NCI-H187 (cell line): ENCODE results near the gene MYRIP.
"Not testable (repeated sequence)": the region's sequence is repeated elsewhere in the genome, so short reads cannot be mapped to it uniquely, and the experiment has no call there.

Experiments
- DNase-seq, 2 experiments: peaks; one replicate each; lab custom pipeline; 2025; lab: John Stamatoyannopoulos, UW

Gene MYRIP

DNA sequence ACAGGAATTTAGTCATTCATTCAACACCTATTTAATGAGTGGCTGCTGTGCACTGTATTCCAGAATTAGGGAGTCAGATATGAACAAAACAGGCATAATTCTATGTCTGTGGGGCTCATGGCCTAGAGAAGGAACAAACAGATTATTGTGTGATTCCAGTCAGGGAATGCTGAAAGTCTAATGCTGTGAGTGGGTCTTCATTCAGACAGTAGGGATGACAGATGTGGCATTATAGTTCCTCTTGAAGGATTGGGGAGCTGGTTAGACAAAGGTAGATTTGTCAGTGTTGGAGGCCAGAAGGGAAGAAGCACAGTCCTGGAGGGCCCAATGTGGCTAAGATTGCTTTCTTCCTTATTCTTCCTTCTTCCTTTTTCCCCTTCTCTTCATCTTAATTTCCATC lies 273.7 kb downstream of the MYRIP start:
- no peak for DNase-seq

DNA sequence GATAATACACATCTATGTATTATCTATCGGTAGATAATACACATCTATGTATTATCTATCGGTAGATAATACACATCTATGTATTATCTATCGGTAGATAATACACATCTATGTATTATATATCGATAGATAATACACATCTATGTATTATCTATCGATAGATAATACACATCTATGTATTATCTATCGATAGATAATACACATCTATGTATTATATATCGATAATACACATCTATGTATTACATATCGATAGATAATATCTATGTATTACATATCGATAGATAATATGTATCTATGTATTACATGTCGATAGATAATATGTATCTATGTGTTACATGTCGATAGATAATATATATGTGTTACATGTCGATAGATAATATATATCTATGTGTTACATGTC lies 275.0 kb downstream of the MYRIP start:
- DNase-seq, result not testable (repeated sequence)

DNA sequence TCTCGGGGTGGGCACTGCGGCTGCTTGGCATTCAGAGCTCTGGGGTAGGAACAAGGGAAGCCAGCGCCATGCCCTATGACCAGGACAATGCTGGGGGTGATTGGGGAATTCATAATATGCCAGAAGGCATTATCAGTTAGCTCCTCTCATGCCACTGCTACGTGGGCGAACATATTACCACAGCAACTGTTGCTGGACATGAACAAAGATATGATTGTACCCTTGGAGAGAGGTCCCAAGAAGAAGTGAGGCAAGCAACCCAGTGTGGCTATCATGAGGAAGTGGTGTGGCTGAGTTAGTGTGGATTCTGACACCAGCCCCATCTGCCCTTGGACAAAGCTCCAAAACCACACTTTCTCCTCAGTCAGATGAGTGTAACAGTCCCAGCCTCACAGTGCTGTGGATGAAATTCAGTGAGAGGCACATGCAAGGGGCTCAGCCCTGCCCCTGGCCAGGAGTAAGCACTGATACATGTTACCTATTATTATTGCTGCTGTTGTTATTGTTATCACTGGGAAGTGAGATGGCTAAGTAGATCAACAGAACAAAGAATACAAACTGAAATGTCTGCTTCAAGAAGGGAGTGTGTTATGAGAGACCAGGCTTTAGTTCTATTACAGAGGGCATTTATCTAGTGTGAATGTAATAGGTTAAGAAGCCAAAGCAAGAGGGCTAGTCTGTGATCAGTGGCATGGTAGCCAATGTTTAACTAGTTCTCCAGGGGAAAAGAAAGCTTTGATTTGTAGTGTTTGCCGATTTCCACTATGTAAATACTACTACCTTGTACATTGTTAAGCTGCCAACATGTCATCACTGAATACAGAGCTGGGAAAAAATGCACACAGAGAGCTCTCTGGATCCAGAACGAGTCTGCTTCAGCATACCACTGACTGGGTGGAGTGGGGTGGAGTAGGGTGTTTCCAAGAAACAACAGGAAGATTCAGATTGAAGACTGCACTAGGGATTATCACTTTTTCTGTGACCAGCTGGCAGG lies 277.8 kb downstream of the MYRIP start:
- DNase-seq, result no peak

DNA sequence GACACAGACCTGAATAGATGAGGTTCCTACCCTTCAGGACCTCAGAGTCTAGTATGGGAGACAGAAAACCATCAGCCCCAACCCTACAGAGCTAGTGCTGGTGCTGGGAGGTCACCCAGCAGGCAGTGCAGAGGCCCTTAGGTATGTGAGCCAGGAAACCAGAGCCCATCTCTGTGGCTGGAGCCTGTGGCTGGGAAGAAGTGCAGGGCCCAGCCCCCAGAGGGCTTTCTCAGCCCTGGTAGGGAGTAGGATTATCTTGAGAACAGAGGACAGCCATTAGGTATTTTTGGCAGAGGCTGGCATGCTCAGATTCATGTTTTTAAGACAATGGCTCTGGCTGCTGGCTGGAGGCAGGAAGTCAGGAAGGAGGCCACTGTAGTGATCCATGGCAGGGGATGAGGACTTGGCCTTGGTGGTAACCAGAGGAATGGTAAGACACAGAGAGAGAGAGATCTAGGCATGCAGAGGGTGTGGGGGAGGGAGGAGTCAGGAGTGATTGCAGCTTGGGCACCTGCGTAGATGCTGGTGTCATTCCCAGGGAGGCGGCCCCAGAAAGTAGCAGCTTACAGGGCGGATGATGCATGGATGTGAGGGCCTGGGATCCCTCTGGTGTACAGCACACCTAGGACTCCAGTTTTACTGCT lies 279.2 kb downstream of the MYRIP start:
- no peak for DNase-seq

DNA sequence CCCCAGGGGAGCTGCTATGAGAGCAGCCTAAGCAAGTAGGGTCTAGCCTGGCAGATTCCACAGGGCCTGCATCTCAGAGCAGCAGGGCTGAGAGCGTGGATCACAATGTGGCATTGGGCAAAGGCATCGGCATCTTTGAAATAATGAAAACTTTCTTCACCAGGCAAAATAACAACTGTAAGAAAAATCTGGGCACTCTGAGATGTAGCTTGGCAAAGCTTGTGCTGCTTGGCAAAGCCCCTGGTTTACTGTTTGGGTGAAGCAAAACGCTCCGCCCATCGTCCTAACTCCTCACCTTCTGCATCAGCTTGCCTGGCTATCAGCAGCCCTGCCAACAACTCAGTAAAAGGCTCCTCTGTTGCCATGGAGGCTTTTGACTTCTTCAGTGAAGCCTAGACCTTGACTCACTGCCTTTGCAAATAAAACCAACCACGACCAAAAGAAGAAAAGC lies 287.3 kb downstream of the MYRIP start:
- no peak for DNase-seq

GRCh38 chr3:40097131-40098117 lies 288.0 kb downstream of the MYRIP start:
- no peak for DNase-seq

GRCh38 chr3:40098261-40098759 lies 288.9 kb downstream of the MYRIP start:
- no peak for DNase-seq

DNA sequence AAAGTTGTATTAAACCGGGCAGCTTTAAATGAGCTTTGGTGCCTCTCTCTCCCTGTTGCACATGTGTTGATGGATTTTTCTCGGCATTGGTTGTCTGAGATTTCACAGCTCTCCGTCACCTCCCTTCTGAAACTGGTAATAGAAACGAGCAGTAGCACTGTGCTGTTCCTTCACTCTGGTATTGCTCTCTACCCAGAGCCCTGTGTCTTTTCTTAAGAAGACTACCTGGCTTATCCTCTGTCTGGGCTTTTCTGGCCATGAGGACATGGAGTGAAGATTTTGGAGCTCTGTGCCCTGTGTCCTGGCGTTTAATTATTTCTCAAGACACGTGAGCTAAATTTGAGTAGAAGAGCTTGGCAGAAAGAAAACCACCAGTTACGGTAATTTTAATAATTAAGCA lies 290.5 kb downstream of the MYRIP start:
- no peak for DNase-seq

DNA sequence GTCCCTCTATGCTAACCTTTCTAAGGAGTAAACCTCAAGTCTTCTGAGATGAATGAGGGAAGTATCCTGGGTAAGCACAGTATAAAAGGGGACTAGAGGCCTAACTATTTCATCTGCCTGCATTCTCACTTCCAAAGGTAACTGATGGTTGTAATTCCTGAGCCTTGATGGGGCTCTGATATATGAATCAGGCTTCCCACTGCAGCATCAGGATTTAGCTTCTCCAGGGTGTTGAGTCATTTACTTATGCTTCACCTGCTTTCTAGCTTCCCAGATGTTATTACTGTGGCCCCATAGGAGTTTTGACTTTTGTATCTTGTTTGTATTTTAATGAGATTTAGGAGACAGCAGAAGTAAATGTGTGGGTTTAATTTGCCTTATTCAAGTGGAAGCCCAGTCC lies 292.8 kb downstream of the MYRIP start:
- no peak for DNase-seq

DNA sequence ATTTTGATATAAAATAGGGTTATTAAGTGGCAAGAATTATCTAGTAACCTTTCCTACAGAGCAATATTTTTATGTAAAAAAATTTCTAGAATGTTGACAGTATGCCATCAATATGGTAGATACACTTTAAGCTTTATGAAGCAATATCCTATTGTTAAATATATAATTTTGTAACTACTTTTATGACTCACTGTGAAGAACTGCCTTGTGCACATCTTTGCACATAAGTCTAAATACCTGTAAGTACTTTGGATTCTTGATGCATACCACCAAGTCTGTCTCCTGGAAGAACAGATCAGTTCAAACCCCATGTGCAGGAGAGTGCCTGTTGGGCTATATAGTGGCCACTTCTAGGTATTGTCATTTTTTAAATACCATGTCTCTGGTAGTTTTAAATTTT lies 294.4 kb downstream of the MYRIP start:
- DNase-seq, result no peak

DNA sequence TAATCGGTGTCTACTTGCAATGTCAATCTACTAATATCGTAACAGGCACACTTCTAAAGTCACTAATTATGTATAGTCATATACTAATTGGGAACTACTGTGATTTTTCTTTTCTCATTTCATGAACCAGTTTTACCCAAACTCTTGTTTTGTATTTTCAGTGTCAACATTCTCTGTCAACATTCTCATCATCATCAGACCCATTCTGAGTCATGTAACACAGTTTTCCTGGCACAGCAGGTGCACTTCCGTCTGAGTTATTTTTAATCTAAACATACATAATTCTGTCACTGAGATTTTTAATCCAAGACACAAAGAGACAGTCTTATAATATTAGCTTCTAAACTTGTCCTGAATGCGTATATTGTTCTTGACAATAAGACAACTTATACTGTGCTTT lies 295.0 kb downstream of the MYRIP start:
- DNase-seq, result no peak

DNA sequence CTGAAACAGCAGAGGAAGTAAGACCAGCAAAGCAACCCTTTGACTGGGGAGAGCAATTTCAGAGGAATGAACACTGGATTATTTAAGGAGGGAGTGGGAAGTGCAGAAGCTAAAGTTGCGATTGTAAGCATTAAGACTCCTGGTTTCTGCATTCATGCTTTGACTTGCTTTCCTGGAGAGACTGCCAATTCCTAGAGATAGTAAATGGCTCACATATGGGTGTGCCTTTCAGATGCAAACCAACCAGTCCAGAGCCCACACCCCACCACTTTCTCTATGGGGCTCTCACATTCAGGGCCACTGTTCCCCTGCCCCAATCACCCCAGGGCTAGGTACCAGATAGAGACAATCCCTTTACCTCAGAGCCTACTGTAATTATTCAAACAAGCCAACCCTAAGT lies 299.2 kb downstream of the MYRIP start:
- no peak for DNase-seq

GRCh38 chr3:40109641-40110490 lies 300.5 kb downstream of the MYRIP start:
- DNase-seq, result no peak

DNA sequence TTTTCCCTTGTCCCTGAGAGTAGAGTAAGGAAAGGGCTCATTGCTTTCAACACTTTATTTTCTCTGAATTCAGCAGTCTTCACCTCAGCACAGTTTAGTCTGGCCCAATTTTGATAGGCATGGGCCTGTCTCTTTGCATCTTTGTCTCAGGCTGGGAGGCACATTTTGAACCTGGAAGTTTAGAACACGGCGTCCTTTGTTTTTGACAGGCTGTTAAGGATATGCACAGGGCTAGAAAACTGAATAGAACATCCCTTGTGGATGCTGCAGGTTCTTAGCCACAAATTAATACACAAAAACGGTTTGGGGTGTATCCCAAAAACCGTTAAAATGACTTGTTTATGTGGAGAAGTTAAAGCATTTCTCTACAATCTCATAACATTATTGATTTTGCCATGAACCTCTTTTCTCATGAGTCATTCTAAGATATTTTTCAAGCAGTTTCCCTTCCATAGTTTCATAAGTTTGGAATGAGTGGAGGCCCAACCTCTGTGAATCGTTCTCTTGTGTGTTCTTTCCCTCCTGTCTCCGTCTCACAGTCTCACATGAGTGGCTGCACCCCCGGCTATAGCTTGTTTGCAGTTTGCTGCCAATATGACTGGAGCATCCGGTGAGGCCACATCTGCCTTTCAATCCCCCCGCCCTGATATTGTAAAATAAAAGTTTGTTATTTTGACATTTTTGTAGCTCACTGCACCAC lies 307.2 kb downstream of the MYRIP start:
- DNase-seq, result no peak

GRCh38 chr3:40118091-40118490 lies 308.7 kb downstream of the MYRIP start:
- no peak for DNase-seq

GRCh38 chr3:40120067-40120692 lies 310.8 kb downstream of the MYRIP start:
- DNase-seq, result no peak

- DNase-seq, result no peak
Observed at GRCh38 chr3:40120806-40121205, 311.4 kb downstream of the MYRIP start.

- no peak for DNase-seq
Observed at GRCh38 chr3:40124918-40125317, 315.5 kb downstream of the MYRIP start.

GRCh38 chr3:40128166-40128565 lies 318.8 kb downstream of the MYRIP start:
- DNase-seq, result no peak

DNA sequence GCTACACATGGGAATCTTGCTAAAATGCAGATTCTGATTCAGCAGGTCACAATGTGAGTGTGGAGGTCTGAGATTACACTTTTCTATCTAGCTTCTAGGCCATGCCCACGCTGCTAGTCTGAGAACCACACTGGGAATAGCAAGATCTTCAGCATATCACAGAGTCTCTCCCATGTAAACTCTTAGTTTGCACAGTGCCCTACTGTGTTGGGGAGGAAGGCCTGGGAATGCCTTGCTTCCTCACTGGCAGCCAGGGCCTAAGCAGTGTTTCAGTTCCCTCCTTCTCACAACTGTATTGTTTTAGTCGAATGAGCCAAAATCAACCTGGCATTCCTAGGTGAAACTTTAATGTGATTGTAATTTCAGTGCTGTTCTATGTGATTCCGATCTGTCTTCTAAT lies 320.1 kb downstream of the MYRIP start:
- DNase-seq, result no peak
